Heart left ventricle (tissue), 16 donors: Measurements from ENCODE around the gene TNP1. TPM values are rescaled to one million over a fixed set of nuclear protein-coding genes. Genes with fewer than 3 reads are reported as not detected.
A peak's percentile ranks its signal among the peaks of the same experiment; 100 is the strongest.

ENCODE experiments used
- ATAC-seq, 4 donors: fragments of 200-7000 bp; cut with Tn5 transposase; one replicate each; pipeline ENCODE4 v1.9.1; 2020 to 2022; ENCODE audit warnings: moderate library complexity in 4 of 4, mild to moderate bottlenecking in 3 of 4, moderate number of reproducible peaks in 1 of 4
- DNase-seq, 5 donors: peaks; one replicate each; pipeline ENCODE4 v3.0.0-alpha.2; 2020
- H3K27ac ChIP-seq, 12 donors: fragments of 200-600 bp; sonication (generic) in 4 of 12; one replicate each; pipeline versions ENCODE4 v1.5.0 to v1.8.0; 2016 to 2022; ENCODE audit warnings: mild to moderate bottlenecking in 2 of 12
- H3K27me3 ChIP-seq, 9 donors: fragments of 200-600 bp; sonication (generic) in 2 of 9; one replicate each; pipeline versions ENCODE4 v1.5.1 to v1.8.0; 2016 to 2022; ENCODE audit warnings: mild to moderate bottlenecking in 3 of 9
- H3K36me3 ChIP-seq, 9 donors: fragments of 200-600 bp; sonication (generic) in 2 of 9; one replicate each; pipeline versions ENCODE4 v1.5.0 to v1.8.0; 2018 to 2022; ENCODE audit warnings: mild to moderate bottlenecking in 2 of 9
- H3K4me1 ChIP-seq, 12 donors: fragments of 200-600 bp; sonication (generic) in 4 of 12; one replicate each; pipeline versions ENCODE4 v1.5.0 to v1.8.0; 2016 to 2022; ENCODE audit warnings: mild to moderate bottlenecking in 3 of 12
- H3K4me3 ChIP-seq, 12 donors: fragments of 200-600 bp; sonication (generic) in 4 of 12; one replicate each; pipeline versions ENCODE4 v1.5.0 to v1.8.0; 2017 to 2022; ENCODE audit warnings: mild to moderate bottlenecking in 9 of 12, moderate library complexity in 4 of 12
- H3K9me3 ChIP-seq, 12 donors: fragments of 200-600 bp; sonication (generic) in 4 of 12; one replicate each; pipeline versions ENCODE4 v1.5.0 to v1.8.0; 2016 to 2022; ENCODE audit warnings: mild to moderate bottlenecking in 1 of 12
- CTCF ChIP-seq, 12 donors: fragments of 200-600 bp; sonication (generic) in 4 of 12; IDR thresholded peaks; one replicate each; pipeline versions ENCODE4 v1.5.0 to v1.8.0; 2018 to 2022; ENCODE audit warnings: antibody characterized with exemption in 12 of 12, mild to moderate bottlenecking in 5 of 12
- POLR2A ChIP-seq, 2 donors: fragments of 450-650 bp; IDR thresholded peaks; one replicate each; pipeline ENCODE4 v1.6.1; 2017; ENCODE audit warnings: antibody characterized with exemption in 2 of 2, mild to moderate bottlenecking in 2 of 2, moderate library complexity in 2 of 2
- WGBS, 4 donors: extraction: QIAGEN DNeasy Blood & Tissue Kit in 2 of 4; methylation state at CpG; one replicate each; pipeline versions ENCODE4 v1.1.5 to v1.1.7; 2013 to 2018; 5-methylcytosine and 5-hydroxymethylcytosine counted together
- intact Hi-C, 10 donors: fragments of 100-400 bp; cut with DNase I; formaldehyde crosslinking; loops; one replicate each; pipeline versions ENCODE4 v1.11.1 to v1.14.2; 2022
- polyA plus RNA-seq, 2 donors: library from polyadenylated mRNA; stranded (reverse); fragments of 200-250 nt; gene quantifications; one replicate each; pipeline ENCODE4 v1.2.3, GENCODE V29; 2013
- total RNA-seq, 9 donors: library from RNA; depleted of rRNA in 2 of 9; stranded (reverse); fragments of >200 nt in 2 of 9; fragmentation: NEBNext Ultra II Directional in 3 of 9; extraction: Animal tissue kit (Norgen Biotek cat#: 25700) in 3 of 9; gene quantifications; one replicate each; pipeline versions ENCODE4 v1.1.0 to v1.2.4, GENCODE V29; 2016 to 2023
- donor health status: ischemic (EF 13 %, LVEDD 7.1; RV severe dilation, severe dysfunction).
- donor health status: healthy with polysubstance abuse.
- donor health status: DM: no; HTN: yes; CAD: no.
- donor health status: DM: no; HTN: no; CAD: no.
- donor health status: ischemic (EF 25% LVEDD 6.9; RV normal size, moderate dysfunction).
- donor health status: ischemic (EF 25% LVEDD 5.7; RV mildly dilated, moderate dysfunction).
- donor health status: healthy.
- donor health status: DM: yes; HTN: yes; CAD: no.
- donor health status: ischemic (EF 35%, LVEDD 5.7; RV mildly dilated, moderate dysfunction).
- donor health status: nonischemic (EF 11% LVEDD 7.7; RV severe dilation, severe dysfunction).
- donor health status: DM: yes; HTN: yes; CAD: no.
- donor health status: PGD.
- donor health status: ischemic (EF 29% LVEDD 5.4; RV normal size, mild dysfunction).
- donor health status: nonischemic (EF 23%, LVEDD 6.1; RV moderate dilation, normal function).

Gene TNP1
- total and polyA plus RNA-seq, 11 donors: not detected

- TF ChIP-seq POLR2A (IDR thresholded peaks at IDR 0.05) (no peak), CTCF (IDR thresholded peaks at IDR 0.05) (no peak)
- no peaks in the 10 kb centered on the region for H3K27me3 ChIP-seq
- no peaks in the 10 kb centered on the region for H3K4me1 ChIP-seq
- no peak overlapping the region for H3K27ac ChIP-seq
- peaks cover 0 to 20% (median 2%) of the 10 kb centered on the region in 12 donors for H3K9me3 ChIP-seq
- intact Hi-C loops: no loop called here
- 89 to 99% (median 90%) methylated on average over 2 of the region's 2 CpGs for WGBS, 4 donors
- H3K4me3 ChIP-seq: no peak overlapping the region
- H3K36me3 ChIP-seq: no peaks in the 10 kb centered on the region
- DNase-seq (no peak), ATAC-seq (no peak)
Observed at GRCh38 chr2:216897561-216898203, 37.8 kb upstream of the TNP1 start.

- H3K9me3 ChIP-seq: peaks cover 0 to 7% (median 0%) of the 10 kb centered on the region in 12 donors
- intact Hi-C loops: no loop called here
- TF ChIP-seq CTCF (IDR thresholded peaks at IDR 0.05) (no peak), POLR2A (IDR thresholded peaks at IDR 0.05) (no peak)
- 93 to 98% (median 96%) methylated on average over 2 of the region's 2 CpGs for WGBS, 4 donors
- H3K27me3 ChIP-seq: no peaks in the 10 kb centered on the region
- H3K4me3 ChIP-seq: no peak overlapping the region
- peaks cover 0 to 7% (median 0%) of the 10 kb centered on the region in 12 donors for H3K4me1 ChIP-seq
- H3K36me3 ChIP-seq: no peaks in the 10 kb centered on the region
- DNase-seq (no peak), ATAC-seq (no peak)
- H3K27ac ChIP-seq: no peak overlapping the region
Observed at GRCh38 chr2:216890138-216890537, 30.3 kb upstream of the TNP1 start.

GRCh38 chr2:216888887-216889622 lies 29.2 kb upstream of the TNP1 start:
- Histone ChIP-seq H3K36me3 (no peaks in the 10 kb centered on the region), H3K27ac (peak overlapping the region in 7 of 12 donors; percentile 7 to 44 (median 22)), H3K27me3 (no peaks in the 10 kb centered on the region), H3K4me1 (peaks cover 0 to 13% (median 1%) of the 10 kb centered on the region in 12 donors), H3K4me3 (no peak overlapping the region), H3K9me3 (peaks cover 0 to 7% (median 0%) of the 10 kb centered on the region in 12 donors)
- 61 to 79% (median 67%) methylated on average over 4 to 8 of the region's 8 CpGs for WGBS, 4 donors
- DNase-seq (peak in 4 of 5 donors; percentile 35 to 73 (median 50)), ATAC-seq (peak; percentile 32 to 89 (median 84))
- TF ChIP-seq POLR2A (IDR thresholded peaks at IDR 0.05) (no peak), CTCF (IDR thresholded peaks at IDR 0.05) (no peak)
- intact Hi-C loops: loop anchor here in 1 of 10 donors (2.0 kb wide), 1 partner anchor 190 kb away; no protein-coding TSS in a partner anchor

GRCh38 chr2:216888081-216888480 lies 28.2 kb upstream of the TNP1 start:
- H3K27ac ChIP-seq: no peak overlapping the region
- no peak for ATAC-seq
- intact Hi-C loops: loop anchor here in 1 of 10 donors (2.0 kb wide), 1 partner anchor 189 kb away; no protein-coding TSS in a partner anchor

More at GRCh38 chr2:216888081-216888480, 28.2 kb upstream of the TNP1 start:
- H3K36me3 ChIP-seq: no peaks in the 10 kb centered on the region
- WGBS, 4 donors: 92 to 98% (median 94%) methylated on average over 5 of the region's 5 CpGs
- DNase-seq: no peak
- peaks cover 0 to 21% (median 4%) of the 10 kb centered on the region in 12 donors for H3K4me1 ChIP-seq
- no peaks in the 10 kb centered on the region for H3K27me3 ChIP-seq
- TF ChIP-seq POLR2A (IDR thresholded peaks at IDR 0.05) (no peak), CTCF (IDR thresholded peaks at IDR 0.05) (no peak)
- no peak overlapping the region for H3K4me3 ChIP-seq
- H3K9me3 ChIP-seq: peaks cover 0 to 7% (median 0%) of the 10 kb centered on the region in 12 donors
